Loucy (cell line): ENCODE data around the gene PLPP1.

ENCODE experiments used
- H2AFZ ChIP-seq: fragments of 200-600 bp; sonication (generic); 2 replicates; pipeline ENCODE4 v1.6.0; 2016; ENCODE audit warnings: antibody characterized with exemption, mild to moderate bottlenecking, low read length, moderate library complexity
- H3F3A ChIP-seq: fragments of 200-600 bp; 2 replicates; pipeline ENCODE4 v1.6.0; 2016; ENCODE audit warnings: antibody characterized with exemption, low read depth, mild to moderate bottlenecking
- H3K27me3 ChIP-seq: fragments of 200-600 bp; sonication (generic); 2 replicates; pipeline ENCODE4 v1.6.1; 2014; ENCODE audit warnings: low read length, mild to moderate bottlenecking; ENCODE audit not compliant: insufficient read depth, poor library complexity, severe bottlenecking
- H3K36me3 ChIP-seq: fragments of 200-600 bp; sonication (generic); 2 replicates; pipeline ENCODE4 v1.6.1; 2016; ENCODE audit warnings: low read length; ENCODE audit not compliant: insufficient read depth
- H3K4me1 ChIP-seq: fragments of 200-600 bp; sonication (generic); 2 replicates; pipeline ENCODE4 v1.5.1; 2014; ENCODE audit warnings: low read length, mild to moderate bottlenecking; ENCODE audit not compliant: insufficient read depth, poor library complexity, severe bottlenecking
- H3K4me2 ChIP-seq: fragments of 200-600 bp; sonication (generic); 2 replicates; pipeline ENCODE4 v1.6.0; 2014; ENCODE audit warnings: antibody characterized with exemption, low read length, low read depth, mild to moderate bottlenecking; ENCODE audit not compliant: poor library complexity, severe bottlenecking
- H3K4me3 ChIP-seq: fragments of 200-600 bp; sonication (generic); 2 replicates; pipeline ENCODE4 v1.5.1; 2014; ENCODE audit warnings: low read length, mild to moderate bottlenecking, mixed read lengths; ENCODE audit not compliant: poor library complexity, severe bottlenecking
- H3K79me2 ChIP-seq: fragments of 200-600 bp; sonication (generic); 2 replicates; pipeline ENCODE4 v1.6.1; 2014; ENCODE audit warnings: low read length; ENCODE audit not compliant: insufficient read depth
- H3K9ac ChIP-seq: fragments of 200-600 bp; sonication (generic); 2 replicates; pipeline ENCODE4 v1.6.0; 2014; ENCODE audit warnings: mild to moderate bottlenecking, low read depth, low read length, moderate library complexity; ENCODE audit not compliant: poor library complexity, severe bottlenecking
- H3K9me2 ChIP-seq: fragments of 200-600 bp; sonication (generic); replicated peaks from 2 replicates; pipeline ENCODE4 v1.6.1; 2016; ENCODE audit warnings: low read depth, low read length, mixed read lengths
- H3K9me3 ChIP-seq: fragments of 200-600 bp; sonication (generic); 2 replicates; pipeline ENCODE4 v1.6.1; 2014; ENCODE audit warnings: mild to moderate bottlenecking, antibody characterized with exemption, low read length, low read depth; ENCODE audit not compliant: insufficient read depth
- H4K20me1 ChIP-seq: fragments of 200-600 bp; sonication (generic); 2 replicates; pipeline ENCODE4 v1.6.0; 2014; ENCODE audit warnings: antibody characterized with exemption, low read length, mild to moderate bottlenecking; ENCODE audit not compliant: insufficient read depth, poor library complexity, severe bottlenecking
- CTCF ChIP-seq: fragments of 200-600 bp; sonication (generic); conservative IDR thresholded peaks from 2 replicates; pipeline ENCODE4 v1.5.1; 2014; ENCODE audit warnings: mild to moderate bottlenecking, antibody characterized with exemption, low read length
- EZH2phosphoT487 ChIP-seq: fragments of 200-600 bp; IDR thresholded peaks from 2 replicates; pipeline ENCODE4 v1.6.1; 2018; ENCODE audit warnings: antibody characterized with exemption, mild to moderate bottlenecking, moderate library complexity, borderline replicate concordance

PLPP1 gene

DNA sequence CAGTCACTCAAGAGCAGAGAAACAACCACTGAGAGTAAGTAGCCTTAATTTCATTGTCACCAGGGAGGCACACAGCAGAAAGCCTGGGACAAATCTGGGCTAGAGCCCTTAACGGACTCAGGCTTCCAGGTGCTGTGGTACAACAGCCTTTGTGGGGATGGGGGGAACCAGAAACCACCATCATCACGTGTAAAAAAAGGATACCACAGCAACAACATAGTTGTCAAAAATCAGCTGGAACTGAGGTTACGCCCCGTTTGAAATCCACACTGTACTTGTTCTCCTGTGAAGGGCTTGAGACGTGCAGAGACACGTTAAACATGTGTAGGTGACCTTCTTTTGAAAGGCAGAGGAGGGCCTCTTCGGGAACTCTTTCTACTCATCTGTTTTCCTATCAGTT, 16.6 kb upstream of the PLPP1 start:
- Histone ChIP-seq H3K4me3 (no peak overlapping the region), H3K9me2 (no peaks in the 10 kb centered on the region), H3K9me3 (no peaks in the 10 kb centered on the region), H3K27me3 (no peaks in the 10 kb centered on the region), H3K79me2 (no peaks in the 10 kb centered on the region), H3K4me2 (no peak overlapping the region), H3F3A (no peaks in the 10 kb centered on the region), H3K4me1 (no peaks in the 10 kb centered on the region), H4K20me1 (no peaks in the 10 kb centered on the region), H3K36me3 (no peaks in the 10 kb centered on the region), H3K9ac (no peak overlapping the region), H2AFZ (no peak overlapping the region)
- no peak for TF ChIP-seq EZH2phosphoT487
- TF ChIP-seq CTCF, result no peak

DNA sequence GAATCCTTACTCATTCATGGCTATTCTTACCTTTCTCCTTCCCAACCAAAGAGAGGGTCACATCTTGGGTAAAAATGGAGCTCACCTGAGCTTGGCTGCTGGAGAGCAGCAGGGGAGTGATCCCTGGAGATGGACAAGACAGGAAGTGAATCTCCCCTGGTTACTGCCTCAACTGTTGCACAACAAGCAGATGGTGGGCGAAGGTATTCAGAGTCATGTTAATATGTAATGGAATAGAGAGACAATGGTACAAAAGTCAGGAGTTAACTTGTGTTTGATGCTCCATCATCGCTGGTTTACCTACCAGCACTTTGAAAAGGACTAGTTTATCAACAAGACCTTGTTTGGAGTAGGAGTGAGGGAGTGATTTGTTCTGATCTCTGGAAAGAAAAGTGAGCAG, 13.0 kb upstream of the PLPP1 start:
- Histone ChIP-seq H3K27me3 (no peaks in the 10 kb centered on the region), H4K20me1 (no peaks in the 10 kb centered on the region), H3F3A (no peaks in the 10 kb centered on the region), H3K9me2 (no peaks in the 10 kb centered on the region), H2AFZ (no peak overlapping the region), H3K4me1 (no peaks in the 10 kb centered on the region), H3K4me3 (no peak overlapping the region), H3K36me3 (no peaks in the 10 kb centered on the region), H3K79me2 (no peaks in the 10 kb centered on the region), H3K4me2 (no peak overlapping the region), H3K9ac (no peak overlapping the region), H3K9me3 (no peaks in the 10 kb centered on the region)
- TF ChIP-seq EZH2phosphoT487 (no peak), CTCF (no peak)

GRCh38 chr5:55546947-55547346, 12.2 kb upstream of the PLPP1 start:
- Histone ChIP-seq H3K27me3 (no peaks in the 10 kb centered on the region), H3K36me3 (no peaks in the 10 kb centered on the region), H3F3A (no peaks in the 10 kb centered on the region), H3K4me3 (no peak overlapping the region), H2AFZ (no peak overlapping the region), H3K9me3 (no peaks in the 10 kb centered on the region), H3K79me2 (no peaks in the 10 kb centered on the region), H4K20me1 (no peaks in the 10 kb centered on the region), H3K9ac (no peak overlapping the region), H3K4me2 (no peak overlapping the region), H3K4me1 (no peaks in the 10 kb centered on the region), H3K9me2 (no peaks in the 10 kb centered on the region)
- TF ChIP-seq CTCF, result no peak; the same call in 1 of the 2 replicates
- TF ChIP-seq EZH2phosphoT487, result no peak
